PFSK-1 (cell line): ENCODE results near the gene ANXA2R.

Experiments
- POLR2AphosphoS5 ChIP-seq: IDR thresholded peaks from 2 replicates; pipeline ENCODE4 v1.6.1; 2012; ENCODE audit warnings: low read depth, mild to moderate bottlenecking, control low read depth, low read length, moderate library complexity
- SIN3A ChIP-seq: IDR thresholded peaks from 2 replicates; pipeline ENCODE4 v1.6.1; 2012; ENCODE audit warnings: mild to moderate bottlenecking, low read length, moderate library complexity, borderline replicate concordance; ENCODE audit not compliant: insufficient read depth
- TF ChIP-seq, protein P1 (sequence below), 2 experiments: IDR thresholded peaks; 2 replicates each; pipeline versions ENCODE4 v1.6.1 to v1.8.0; 2011 to 2012; ENCODE audit warnings: low read depth in 2 of 2, low read length in 2 of 2, control low read depth in 1 of 2, inconsistent platforms in 1 of 2, mild to moderate bottlenecking in 1 of 2, moderate library complexity in 1 of 2; ENCODE audit not compliant: insufficient read depth in 1 of 2

DNA sequence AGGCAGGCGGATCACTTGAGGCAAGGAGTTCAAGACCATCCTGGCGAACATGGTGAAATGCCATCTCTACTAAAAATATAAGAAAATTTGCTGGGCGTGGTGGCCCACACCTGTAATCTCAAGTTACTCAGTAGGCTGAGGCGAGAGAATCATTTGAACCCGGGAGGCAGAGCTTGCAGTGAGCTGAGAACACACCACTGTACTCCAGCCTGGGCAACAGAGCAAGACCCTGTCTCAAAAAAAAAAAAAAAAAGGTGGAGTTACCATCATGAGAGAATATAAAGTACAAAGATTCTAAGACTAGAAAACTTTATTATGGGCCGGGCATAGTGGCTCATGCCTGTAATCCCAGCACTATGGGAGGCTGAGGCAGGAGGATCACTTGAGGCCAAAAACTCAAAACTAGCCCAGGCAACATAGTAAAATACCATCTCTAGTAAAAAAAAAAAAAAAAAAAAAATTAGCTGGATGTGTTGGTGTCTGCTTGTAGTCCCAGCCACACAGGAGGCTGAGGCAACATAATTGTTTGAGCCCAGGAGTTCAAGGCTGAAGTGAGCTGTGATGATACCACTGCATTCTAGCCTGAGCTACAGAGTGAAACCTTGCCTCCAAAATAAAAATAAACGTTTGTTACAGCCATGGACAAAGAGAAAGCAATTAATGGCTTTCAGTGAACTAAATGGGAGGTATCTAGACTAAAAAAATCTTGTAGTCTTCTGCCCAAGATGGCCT lies 12.9 kb downstream of the ANXA2R start:
- TF ChIP-seq POLR2AphosphoS5 (no peak), SIN3A (no peak)
- TF ChIP-seq, protein P1, sequence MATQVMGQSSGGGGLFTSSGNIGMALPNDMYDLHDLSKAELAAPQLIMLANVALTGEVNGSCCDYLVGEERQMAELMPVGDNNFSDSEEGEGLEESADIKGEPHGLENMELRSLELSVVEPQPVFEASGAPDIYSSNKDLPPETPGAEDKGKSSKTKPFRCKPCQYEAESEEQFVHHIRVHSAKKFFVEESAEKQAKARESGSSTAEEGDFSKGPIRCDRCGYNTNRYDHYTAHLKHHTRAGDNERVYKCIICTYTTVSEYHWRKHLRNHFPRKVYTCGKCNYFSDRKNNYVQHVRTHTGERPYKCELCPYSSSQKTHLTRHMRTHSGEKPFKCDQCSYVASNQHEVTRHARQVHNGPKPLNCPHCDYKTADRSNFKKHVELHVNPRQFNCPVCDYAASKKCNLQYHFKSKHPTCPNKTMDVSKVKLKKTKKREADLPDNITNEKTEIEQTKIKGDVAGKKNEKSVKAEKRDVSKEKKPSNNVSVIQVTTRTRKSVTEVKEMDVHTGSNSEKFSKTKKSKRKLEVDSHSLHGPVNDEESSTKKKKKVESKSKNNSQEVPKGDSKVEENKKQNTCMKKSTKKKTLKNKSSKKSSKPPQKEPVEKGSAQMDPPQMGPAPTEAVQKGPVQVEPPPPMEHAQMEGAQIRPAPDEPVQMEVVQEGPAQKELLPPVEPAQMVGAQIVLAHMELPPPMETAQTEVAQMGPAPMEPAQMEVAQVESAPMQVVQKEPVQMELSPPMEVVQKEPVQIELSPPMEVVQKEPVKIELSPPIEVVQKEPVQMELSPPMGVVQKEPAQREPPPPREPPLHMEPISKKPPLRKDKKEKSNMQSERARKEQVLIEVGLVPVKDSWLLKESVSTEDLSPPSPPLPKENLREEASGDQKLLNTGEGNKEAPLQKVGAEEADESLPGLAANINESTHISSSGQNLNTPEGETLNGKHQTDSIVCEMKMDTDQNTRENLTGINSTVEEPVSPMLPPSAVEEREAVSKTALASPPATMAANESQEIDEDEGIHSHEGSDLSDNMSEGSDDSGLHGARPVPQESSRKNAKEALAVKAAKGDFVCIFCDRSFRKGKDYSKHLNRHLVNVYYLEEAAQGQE (IDR thresholded peaks at IDR 0.05; ENCODE audit: insufficient read depth in 1 of 2, low read depth in 2 of 2, low read length in 2 of 2): no peak
